ENCODE results near the gene PRRG1. TPM values are rescaled to one million over a fixed set of nuclear protein-coding genes. Genes with fewer than 3 reads are reported as not detected.
A peak's percentile ranks its signal among the peaks of the same experiment; 100 is the strongest.
"Not testable (repeated sequence)": the region's sequence is repeated elsewhere in the genome, so short reads cannot be mapped to it uniquely, and the experiment has no call there.

PRRG1 gene
- total RNA-seq, 1 experiment from 2014 or later = 34.4 TPM

DNA sequence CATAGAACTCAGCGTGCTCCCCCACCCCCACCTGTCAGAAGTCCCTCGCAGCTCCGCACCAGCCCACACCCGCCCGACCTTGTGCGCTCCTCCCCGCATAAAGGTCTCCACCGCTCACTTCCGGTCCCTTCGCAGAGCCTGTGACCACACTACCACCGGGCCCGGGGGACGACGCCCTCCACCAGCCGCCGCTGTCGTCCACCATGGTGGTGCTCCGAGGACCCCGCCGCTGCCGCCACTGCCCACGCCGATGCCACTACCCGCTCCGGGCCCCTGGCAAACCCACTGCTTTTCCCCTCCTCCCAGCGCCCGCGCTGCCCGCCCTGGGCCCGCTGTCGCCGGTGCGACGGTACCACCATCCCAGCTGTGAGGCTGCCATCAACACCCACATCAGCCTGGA is 142.5 kb downstream of the PRRG1 start:
- no peaks in the 10 kb centered on the region for H3K27me3 ChIP-seq (ENCODE audit: insufficient read depth, low read depth)
- H3K9me3 ChIP-seq (ENCODE audit: insufficient read depth, low read depth) = no peaks in the 10 kb centered on the region
- no peaks in the 10 kb centered on the region for H3K79me2 ChIP-seq (ENCODE audit: low read depth)
- no peak overlapping the region for H3K4me2 ChIP-seq
- H4K20me1 ChIP-seq (ENCODE audit: insufficient read depth) = no peaks in the 10 kb centered on the region
- intact Hi-C loops (cut with micrococcal nuclease; ENCODE audit: unreplicated experiment) = no loop called here
- no peaks in the 10 kb centered on the region for H3K36me3 ChIP-seq (ENCODE audit: low read depth)
- TF ChIP-seq, protein P1, sequence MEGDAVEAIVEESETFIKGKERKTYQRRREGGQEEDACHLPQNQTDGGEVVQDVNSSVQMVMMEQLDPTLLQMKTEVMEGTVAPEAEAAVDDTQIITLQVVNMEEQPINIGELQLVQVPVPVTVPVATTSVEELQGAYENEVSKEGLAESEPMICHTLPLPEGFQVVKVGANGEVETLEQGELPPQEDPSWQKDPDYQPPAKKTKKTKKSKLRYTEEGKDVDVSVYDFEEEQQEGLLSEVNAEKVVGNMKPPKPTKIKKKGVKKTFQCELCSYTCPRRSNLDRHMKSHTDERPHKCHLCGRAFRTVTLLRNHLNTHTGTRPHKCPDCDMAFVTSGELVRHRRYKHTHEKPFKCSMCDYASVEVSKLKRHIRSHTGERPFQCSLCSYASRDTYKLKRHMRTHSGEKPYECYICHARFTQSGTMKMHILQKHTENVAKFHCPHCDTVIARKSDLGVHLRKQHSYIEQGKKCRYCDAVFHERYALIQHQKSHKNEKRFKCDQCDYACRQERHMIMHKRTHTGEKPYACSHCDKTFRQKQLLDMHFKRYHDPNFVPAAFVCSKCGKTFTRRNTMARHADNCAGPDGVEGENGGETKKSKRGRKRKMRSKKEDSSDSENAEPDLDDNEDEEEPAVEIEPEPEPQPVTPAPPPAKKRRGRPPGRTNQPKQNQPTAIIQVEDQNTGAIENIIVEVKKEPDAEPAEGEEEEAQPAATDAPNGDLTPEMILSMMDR (conservative IDR thresholded peaks at IDR 0.05) = no peak
- no peak for TF ChIP-seq EZH2 (IDR thresholded peaks at IDR 0.05; ENCODE audit: low read depth)
- H3K4me1 ChIP-seq (replicated peaks; ENCODE audit: insufficient read depth) = no peaks in the 10 kb centered on the region
- ChIA-PET POLR2A (ENCODE audit: unreplicated experiment) (no interaction called here), CTCF (no interaction called here)
- BruUV-seq (replicated peaks) = no TSS peak
- no peaks in the 10 kb centered on the region for H3F3A ChIP-seq (ENCODE audit: insufficient read depth, low read depth)
- DNase-seq = no peak
- H3K9me2 ChIP-seq (ENCODE audit: insufficient read depth) = no peaks in the 10 kb centered on the region
- no peak overlapping the region for H3K27ac ChIP-seq
- H2AFZ ChIP-seq = no peak overlapping the region
- no peak overlapping the region for H3K4me3 ChIP-seq

DNA sequence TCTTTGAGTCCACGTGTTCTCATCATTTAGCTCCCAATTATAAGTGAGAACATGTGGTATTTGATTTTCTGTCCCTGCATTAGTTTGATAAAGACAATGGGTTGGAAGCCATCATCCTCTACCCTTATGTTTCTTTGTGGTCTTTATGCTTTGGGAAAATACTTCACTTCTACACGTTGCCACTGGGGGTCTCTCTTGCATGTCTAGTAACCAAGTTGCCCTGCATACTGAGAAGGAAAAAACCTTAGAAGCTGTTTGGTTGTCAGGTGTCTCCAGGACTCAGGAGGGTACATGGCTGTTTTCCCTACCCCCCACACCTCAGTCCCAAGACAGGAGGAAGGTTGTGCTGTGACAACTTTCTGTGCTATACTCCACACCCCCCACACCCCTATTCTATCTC is 146.6 kb downstream of the PRRG1 start:
- H3K79me2 ChIP-seq (ENCODE audit: low read depth); H4K20me1 ChIP-seq (ENCODE audit: insufficient read depth); H3K4me2 ChIP-seq; H3K4me1 ChIP-seq (replicated peaks; ENCODE audit: insufficient read depth); BruUV-seq (replicated peaks); POLR2A ChIA-PET (ENCODE audit: unreplicated experiment); H3F3A ChIP-seq (ENCODE audit: insufficient read depth, low read depth); H3K36me3 ChIP-seq (ENCODE audit: low read depth); DNase-seq; H3K4me3 ChIP-seq; H3K9me3 ChIP-seq (ENCODE audit: insufficient read depth, low read depth); H2AFZ ChIP-seq; H3K9me2 ChIP-seq (ENCODE audit: insufficient read depth); H3K27me3 ChIP-seq (ENCODE audit: insufficient read depth, low read depth); CTCF ChIA-PET; intact Hi-C loops (cut with micrococcal nuclease; ENCODE audit: unreplicated experiment); H3K27ac ChIP-seq: not testable (repeated sequence)
- TF ChIP-seq, protein P1 (conservative IDR thresholded peaks at IDR 0.05) = peak; percentile 28; the same call in 1 of the 2 replicates

DNA sequence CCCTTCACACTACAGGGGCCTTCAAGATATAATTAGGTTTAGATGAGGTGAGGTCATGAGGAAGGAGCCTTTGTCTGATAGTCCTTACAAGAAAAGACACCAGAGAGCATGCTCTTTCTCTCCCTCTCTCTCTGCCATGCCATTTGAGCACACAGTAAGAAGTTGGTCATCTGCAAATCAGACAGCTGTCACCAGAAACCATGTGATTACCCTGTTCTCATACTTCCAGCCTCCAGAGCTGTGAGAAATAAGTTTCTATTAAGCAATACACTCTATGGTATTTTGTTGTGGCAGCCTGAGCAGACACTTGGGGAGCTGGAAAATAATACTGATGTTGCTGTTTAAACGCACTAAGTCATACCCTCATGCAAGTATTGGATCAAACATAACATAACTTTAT is 148.0 kb downstream of the PRRG1 start:
- POLR2A ChIA-PET (ENCODE audit: unreplicated experiment); H3K27ac ChIP-seq; H3K9me2 ChIP-seq (ENCODE audit: insufficient read depth); H3K4me1 ChIP-seq (replicated peaks; ENCODE audit: insufficient read depth); H2AFZ ChIP-seq; H3K36me3 ChIP-seq (ENCODE audit: low read depth); BruUV-seq (replicated peaks); DNase-seq; intact Hi-C loops (cut with micrococcal nuclease; ENCODE audit: unreplicated experiment); H3K9me3 ChIP-seq (ENCODE audit: insufficient read depth, low read depth); H3F3A ChIP-seq (ENCODE audit: insufficient read depth, low read depth); H3K79me2 ChIP-seq (ENCODE audit: low read depth); H3K4me2 ChIP-seq; H3K27me3 ChIP-seq (ENCODE audit: insufficient read depth, low read depth); H3K4me3 ChIP-seq; CTCF ChIA-PET; H4K20me1 ChIP-seq (ENCODE audit: insufficient read depth): not testable (repeated sequence)

DNA sequence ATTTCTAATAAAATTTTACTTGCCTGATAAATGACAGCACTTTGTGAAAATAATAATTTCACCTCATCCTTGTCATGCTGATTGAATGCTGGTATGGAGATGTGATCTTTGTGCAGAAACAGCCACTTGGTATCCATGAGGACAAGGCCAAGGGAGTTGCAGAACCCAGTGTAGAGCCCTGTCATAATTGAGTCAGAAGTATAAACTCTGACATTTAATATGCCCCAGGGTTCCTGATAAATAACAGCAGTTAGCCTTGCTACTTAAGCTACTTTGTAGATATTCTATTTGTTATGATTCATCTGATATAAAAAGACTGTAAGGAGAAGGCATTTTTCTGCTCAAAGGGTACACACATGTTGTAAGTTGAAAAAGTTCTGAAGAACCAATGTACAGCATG is 149.2 kb downstream of the PRRG1 start:
- H3K36me3 ChIP-seq (ENCODE audit: low read depth); H4K20me1 ChIP-seq (ENCODE audit: insufficient read depth); H2AFZ ChIP-seq; H3K4me3 ChIP-seq; BruUV-seq (replicated peaks); POLR2A ChIA-PET (ENCODE audit: unreplicated experiment); H3K4me2 ChIP-seq; H3K4me1 ChIP-seq (replicated peaks; ENCODE audit: insufficient read depth); DNase-seq; H3K9me3 ChIP-seq (ENCODE audit: insufficient read depth, low read depth); CTCF ChIA-PET; H3K9me2 ChIP-seq (ENCODE audit: insufficient read depth); H3K79me2 ChIP-seq (ENCODE audit: low read depth); H3K27ac ChIP-seq; intact Hi-C loops (cut with micrococcal nuclease; ENCODE audit: unreplicated experiment); H3F3A ChIP-seq (ENCODE audit: insufficient read depth, low read depth); H3K27me3 ChIP-seq (ENCODE audit: insufficient read depth, low read depth): not testable (repeated sequence)

DNA sequence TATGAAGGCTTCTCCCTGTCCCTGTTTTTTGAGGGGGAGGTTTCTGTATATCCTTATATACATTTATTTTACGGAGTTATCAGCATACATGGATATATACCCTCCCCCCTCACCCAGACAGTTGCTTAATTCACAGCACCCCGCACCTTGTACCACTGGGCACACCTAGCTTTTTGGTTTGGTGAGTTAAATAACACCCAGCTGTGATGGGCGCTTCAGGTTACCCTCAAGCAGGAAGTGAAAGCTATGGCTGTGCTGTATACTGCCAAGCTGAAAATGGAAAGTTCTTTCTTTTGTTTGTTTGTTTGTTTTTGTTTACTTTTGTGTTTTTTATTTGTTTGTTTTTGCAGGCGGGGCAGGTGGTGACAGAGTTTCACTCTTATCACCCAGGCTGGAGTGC is 150.5 kb downstream of the PRRG1 start:
- H4K20me1 ChIP-seq (ENCODE audit: insufficient read depth); H3K79me2 ChIP-seq (ENCODE audit: low read depth); H3K4me3 ChIP-seq; intact Hi-C loops (cut with micrococcal nuclease; ENCODE audit: unreplicated experiment); H3F3A ChIP-seq (ENCODE audit: insufficient read depth, low read depth); H3K27me3 ChIP-seq (ENCODE audit: insufficient read depth, low read depth); H3K9me2 ChIP-seq (ENCODE audit: insufficient read depth); H3K4me1 ChIP-seq (replicated peaks; ENCODE audit: insufficient read depth); DNase-seq; H3K27ac ChIP-seq; BruUV-seq (replicated peaks); POLR2A ChIA-PET (ENCODE audit: unreplicated experiment); H3K36me3 ChIP-seq (ENCODE audit: low read depth); H3K9me3 ChIP-seq (ENCODE audit: insufficient read depth, low read depth); H2AFZ ChIP-seq; CTCF ChIA-PET; H3K4me2 ChIP-seq: not testable (repeated sequence)
